Panc1 (cell line): ENCODE measurements around the gene ANTXR1.

Source experiments
- POLR2AphosphoS5 ChIP-seq: IDR thresholded peaks from 2 replicates; pipeline ENCODE4 v1.6.1; 2012; ENCODE audit warnings: mild to moderate bottlenecking, low read depth, low read length, moderate library complexity
- TF ChIP-seq, protein P1 (sequence below): fragments of 450-650 bp; IDR thresholded peaks from 2 replicates; pipeline ENCODE4 v1.5.1; 2017; ENCODE audit warnings: mild to moderate bottlenecking

GRCh38 chr2:69298862-69299261 lies 285.9 kb downstream of the ANTXR1 start:
- TF ChIP-seq POLR2AphosphoS5 = no peak
- TF ChIP-seq, protein P1, sequence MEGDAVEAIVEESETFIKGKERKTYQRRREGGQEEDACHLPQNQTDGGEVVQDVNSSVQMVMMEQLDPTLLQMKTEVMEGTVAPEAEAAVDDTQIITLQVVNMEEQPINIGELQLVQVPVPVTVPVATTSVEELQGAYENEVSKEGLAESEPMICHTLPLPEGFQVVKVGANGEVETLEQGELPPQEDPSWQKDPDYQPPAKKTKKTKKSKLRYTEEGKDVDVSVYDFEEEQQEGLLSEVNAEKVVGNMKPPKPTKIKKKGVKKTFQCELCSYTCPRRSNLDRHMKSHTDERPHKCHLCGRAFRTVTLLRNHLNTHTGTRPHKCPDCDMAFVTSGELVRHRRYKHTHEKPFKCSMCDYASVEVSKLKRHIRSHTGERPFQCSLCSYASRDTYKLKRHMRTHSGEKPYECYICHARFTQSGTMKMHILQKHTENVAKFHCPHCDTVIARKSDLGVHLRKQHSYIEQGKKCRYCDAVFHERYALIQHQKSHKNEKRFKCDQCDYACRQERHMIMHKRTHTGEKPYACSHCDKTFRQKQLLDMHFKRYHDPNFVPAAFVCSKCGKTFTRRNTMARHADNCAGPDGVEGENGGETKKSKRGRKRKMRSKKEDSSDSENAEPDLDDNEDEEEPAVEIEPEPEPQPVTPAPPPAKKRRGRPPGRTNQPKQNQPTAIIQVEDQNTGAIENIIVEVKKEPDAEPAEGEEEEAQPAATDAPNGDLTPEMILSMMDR = no peak
